Memory B cell (primary cell): ENCODE measurements around the gene PDHX.

Experiments used
- ATAC-seq: fragments of 150-1000 bp; cut with Tn5 transposase; 2 replicates; pipeline ENCODE4 v1.10.0; 2021; ENCODE audit warnings: low read depth, mild to moderate bottlenecking, moderate library complexity
- DNase-seq, 2 donors: peaks; one replicate each; pipeline ENCODE4 v3.0.0; 2022; ENCODE audit warnings: low spot score in 2 of 2
- H3K27ac Mint-ChIP-seq: one replicate; pipeline ENCODE4 v1.8.0; 2022; ENCODE audit warnings: mild to moderate bottlenecking, moderate library complexity, mixed read lengths
- H3K27me3 Mint-ChIP-seq: one replicate; pipeline ENCODE4 v1.8.0; 2022; ENCODE audit warnings: mixed read lengths
- H3K36me3 Mint-ChIP-seq: one replicate; pipeline ENCODE4 v1.8.0; 2022; ENCODE audit warnings: mild to moderate bottlenecking, mixed read lengths
- H3K4me1 Mint-ChIP-seq: one replicate; pipeline ENCODE4 v1.8.0; 2022; ENCODE audit warnings: mixed read lengths
- H3K4me3 Mint-ChIP-seq: one replicate; pipeline ENCODE4 v1.8.0; 2022; ENCODE audit warnings: mild to moderate bottlenecking, moderate library complexity, mixed read lengths
- H3K9me3 Mint-ChIP-seq: one replicate; pipeline ENCODE4 v1.8.0; 2022; ENCODE audit warnings: mixed read lengths

Gene PDHX

DNA sequence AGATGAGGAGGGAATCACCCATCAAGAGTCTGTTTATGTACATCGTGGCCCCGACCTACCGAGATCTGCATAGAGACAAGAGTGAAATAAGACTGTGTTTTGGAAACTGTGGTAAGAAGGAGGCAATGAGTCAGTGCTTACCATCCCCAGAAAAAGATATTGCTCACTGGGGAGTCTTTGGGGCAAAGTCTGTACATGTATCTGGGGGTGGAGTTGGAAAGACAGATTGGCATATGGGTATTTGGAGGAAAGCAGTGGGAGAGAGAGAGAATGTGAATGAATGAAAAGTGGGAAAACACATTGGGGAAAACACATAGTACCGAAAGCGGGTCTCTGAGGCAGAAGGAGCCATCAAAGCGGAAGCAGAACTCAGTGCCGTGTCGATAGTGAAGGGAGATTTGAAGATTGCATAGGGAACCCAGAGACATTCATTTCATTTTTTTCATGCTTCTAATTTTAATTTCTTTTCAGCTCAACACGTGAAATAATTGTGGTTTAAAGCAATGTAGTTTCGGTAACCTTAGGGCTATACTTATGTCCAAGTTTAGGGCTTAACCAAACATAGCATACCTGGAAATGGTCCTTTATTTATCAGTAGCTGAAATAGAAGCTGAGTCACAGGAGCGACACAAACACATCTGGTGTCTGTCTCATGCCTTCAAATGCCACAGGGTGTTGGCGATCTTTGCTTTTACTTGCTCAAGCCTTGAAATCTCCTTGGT, 124.0 kb downstream of the PDHX start:
- Mint-ChIP-seq H3K9me3 (no peaks in the 10 kb centered on the region), H3K4me1 (peaks cover 28% of the 10 kb centered on the region), H3K27me3 (no peaks in the 10 kb centered on the region), H3K36me3 (no peaks in the 10 kb centered on the region), H3K27ac (peak overlapping the region; percentile 94), H3K4me3 (peak overlapping the region; percentile 80)
- ATAC-seq: peak; percentile 62
- DNase-seq: peak; percentile 35 to 55

- no peaks in the 10 kb centered on the region for H3K36me3 Mint-ChIP-seq
- peak overlapping the region; percentile 80 for H3K4me3 Mint-ChIP-seq
- H3K9me3 Mint-ChIP-seq: no peaks in the 10 kb centered on the region
- peak overlapping the region; percentile 94 for H3K27ac Mint-ChIP-seq
- ATAC-seq (no peak), DNase-seq (no peak)
- peaks cover 31% of the 10 kb centered on the region for H3K4me1 Mint-ChIP-seq
- H3K27me3 Mint-ChIP-seq: no peaks in the 10 kb centered on the region
Measured at GRCh38 chr11:35041070-35041554, 124.7 kb downstream of the PDHX start.

- ATAC-seq (no peak), DNase-seq (no peak)
- Mint-ChIP-seq H3K27ac (peak overlapping the region; percentile 58), H3K27me3 (no peaks in the 10 kb centered on the region), H3K4me1 (peaks cover 31% of the 10 kb centered on the region), H3K9me3 (no peaks in the 10 kb centered on the region), H3K36me3 (no peaks in the 10 kb centered on the region), H3K4me3 (no peak overlapping the region)
Measured at GRCh38 chr11:35042224-35042623, 125.8 kb downstream of the PDHX start.

GRCh38 chr11:35042913-35043312, 126.5 kb downstream of the PDHX start:
- peak overlapping the region; percentile 58 for H3K27ac Mint-ChIP-seq
- no peak for DNase-seq
- no peak for ATAC-seq
- no peaks in the 10 kb centered on the region for H3K36me3 Mint-ChIP-seq
- peaks cover 35% of the 10 kb centered on the region for H3K4me1 Mint-ChIP-seq
- H3K4me3 Mint-ChIP-seq: no peak overlapping the region
- H3K9me3 Mint-ChIP-seq: no peaks in the 10 kb centered on the region
- no peaks in the 10 kb centered on the region for H3K27me3 Mint-ChIP-seq

GRCh38 chr11:35043936-35044335, 127.5 kb downstream of the PDHX start:
- Mint-ChIP-seq H3K27me3 (no peaks in the 10 kb centered on the region), H3K4me1 (peaks cover 40% of the 10 kb centered on the region), H3K9me3 (peaks cover 5% of the 10 kb centered on the region), H3K27ac (no peak overlapping the region), H3K4me3 (no peak overlapping the region), H3K36me3 (peaks cover 8% of the 10 kb centered on the region)
- DNase-seq (no peak), ATAC-seq (no peak)

- ATAC-seq: peak; percentile 82
Measured at GRCh38 chr11:35045236-35045820, 128.9 kb downstream of the PDHX start.

More at GRCh38 chr11:35045236-35045820, 128.9 kb downstream of the PDHX start:
- Mint-ChIP-seq H3K36me3 (peaks cover 13% of the 10 kb centered on the region), H3K9me3 (peaks cover 5% of the 10 kb centered on the region), H3K4me3 (peak overlapping the region; percentile 64), H3K4me1 (peaks cover 43% of the 10 kb centered on the region), H3K27ac (peak overlapping the region; percentile 98), H3K27me3 (no peaks in the 10 kb centered on the region)
- DNase-seq: peak; percentile 52 to 84
